HG03280 (cell line): ENCODE data around the gene POLR3A.

Experiments
- ATAC-seq: cut with Tn5 transposase; IDR thresholded peaks from one replicate; pipeline ENCODE4 v1.9.1; 2021; ENCODE audit warnings: mild to moderate bottlenecking, moderate library complexity; ENCODE audit not compliant: unreplicated experiment

POLR3A gene

GRCh38 chr10:77959887-77960455 lies 69.3 kb downstream of the POLR3A start:
- ATAC-seq = no peak

GRCh38 chr10:77959384-77959783 lies 69.9 kb downstream of the POLR3A start:
- ATAC-seq = no peak

- ATAC-seq = no peak
Observed at GRCh38 chr10:77955136-77955535, 74.2 kb downstream of the POLR3A start.

- ATAC-seq = no peak
Observed at GRCh38 chr10:77949167-77949566, 80.1 kb downstream of the POLR3A start.

- no peak for ATAC-seq
Observed at GRCh38 chr10:77946084-77946483, 83.2 kb downstream of the POLR3A start.

GRCh38 chr10:77944519-77944918 lies 84.8 kb downstream of the POLR3A start:
- ATAC-seq = no peak

GRCh38 chr10:77943121-77943901 lies 86.0 kb downstream of the POLR3A start:
- no peak for ATAC-seq

- no peak for ATAC-seq
Observed at GRCh38 chr10:77941790-77942189, 87.5 kb downstream of the POLR3A start.

- no peak for ATAC-seq
Observed at GRCh38 chr10:77940627-77941026, 88.7 kb downstream of the POLR3A start.

GRCh38 chr10:77940225-77940624 lies 89.1 kb downstream of the POLR3A start:
- ATAC-seq = no peak

- ATAC-seq = no peak
Observed at GRCh38 chr10:77939561-77940001, 89.7 kb downstream of the POLR3A start.

- no peak for ATAC-seq
Observed at GRCh38 chr10:77936697-77937567, 92.4 kb downstream of the POLR3A start.

GRCh38 chr10:77932016-77932715 lies 97.1 kb downstream of the POLR3A start:
- no peak for ATAC-seq

- no peak for ATAC-seq
Observed at GRCh38 chr10:77927402-77928246, 101.7 kb downstream of the POLR3A start.

- ATAC-seq = peak; percentile 45
Observed at GRCh38 chr10:77926566-77927401, 102.5 kb downstream of the POLR3A start, which contains the start of gene DLG5. Gene DLG5, minus strand, starts transcription at chr10:77926755. Its CDS starts 235 bp downstream, at chr10:77926520.

GRCh38 chr10:77925795-77926565 lies 103.3 kb downstream of the POLR3A start:
- peak; percentile 46 for ATAC-seq

GRCh38 chr10:77925410-77925794 lies 103.9 kb downstream of the POLR3A start:
- ATAC-seq = no peak

GRCh38 chr10:77922566-77923179 lies 106.6 kb downstream of the POLR3A start:
- no peak for ATAC-seq
